Upper lobe of right lung (tissue), 1 donor: Measurements from ENCODE around the gene SLC10A3. TPM values are rescaled to one million over a fixed set of nuclear protein-coding genes. Genes with fewer than 3 reads are reported as not detected.

Source experiments
- ATAC-seq: fragments of 200-7000 bp; cut with Tn5 transposase; one replicate; pipeline ENCODE4 v1.9.1; 2020; ENCODE audit warnings: mild to moderate bottlenecking, moderate library complexity
- DNase-seq: peaks from one replicate; pipeline ENCODE4 v3.0.0-alpha.2; 2020
- H3K27ac ChIP-seq: fragments of 200-600 bp; one replicate; pipeline ENCODE4 v1.8.0; 2022
- H3K27me3 ChIP-seq: fragments of 200-600 bp; one replicate; pipeline ENCODE4 v1.8.0; 2022; ENCODE audit warnings: mild to moderate bottlenecking
- H3K36me3 ChIP-seq: fragments of 200-600 bp; one replicate; pipeline ENCODE4 v1.8.0; 2022
- H3K4me1 ChIP-seq: fragments of 200-600 bp; one replicate; pipeline ENCODE4 v1.8.0; 2022
- H3K4me3 ChIP-seq: fragments of 200-600 bp; one replicate; pipeline ENCODE4 v1.8.0; 2022; ENCODE audit warnings: mild to moderate bottlenecking
- H3K9me3 ChIP-seq: fragments of 200-600 bp; one replicate; pipeline ENCODE4 v1.8.0; 2022
- CTCF ChIP-seq: fragments of 200-600 bp; IDR thresholded peaks from one replicate; pipeline ENCODE4 v1.8.0; 2022; ENCODE audit warnings: antibody characterized with exemption
- intact Hi-C: fragments of 100-400 bp; cut with DNase I; formaldehyde crosslinking; loops from one replicate; pipeline ENCODE4 v1.11.0; 2022
- total RNA-seq: library from RNA; stranded (reverse); fragmentation: NEBNext Ultra II Directional; extraction: Animal tissue kit (Norgen Biotek cat#: 25700); gene quantifications from one replicate; pipeline ENCODE4 v1.2.1, GENCODE V29; 2021
- donor health status: DM: no; HTN: yes; CAD: no; lungs with severe emphysema.

Gene SLC10A3
- total RNA-seq, 1 donor from 2014 or later, result 23.7 TPM

DNA sequence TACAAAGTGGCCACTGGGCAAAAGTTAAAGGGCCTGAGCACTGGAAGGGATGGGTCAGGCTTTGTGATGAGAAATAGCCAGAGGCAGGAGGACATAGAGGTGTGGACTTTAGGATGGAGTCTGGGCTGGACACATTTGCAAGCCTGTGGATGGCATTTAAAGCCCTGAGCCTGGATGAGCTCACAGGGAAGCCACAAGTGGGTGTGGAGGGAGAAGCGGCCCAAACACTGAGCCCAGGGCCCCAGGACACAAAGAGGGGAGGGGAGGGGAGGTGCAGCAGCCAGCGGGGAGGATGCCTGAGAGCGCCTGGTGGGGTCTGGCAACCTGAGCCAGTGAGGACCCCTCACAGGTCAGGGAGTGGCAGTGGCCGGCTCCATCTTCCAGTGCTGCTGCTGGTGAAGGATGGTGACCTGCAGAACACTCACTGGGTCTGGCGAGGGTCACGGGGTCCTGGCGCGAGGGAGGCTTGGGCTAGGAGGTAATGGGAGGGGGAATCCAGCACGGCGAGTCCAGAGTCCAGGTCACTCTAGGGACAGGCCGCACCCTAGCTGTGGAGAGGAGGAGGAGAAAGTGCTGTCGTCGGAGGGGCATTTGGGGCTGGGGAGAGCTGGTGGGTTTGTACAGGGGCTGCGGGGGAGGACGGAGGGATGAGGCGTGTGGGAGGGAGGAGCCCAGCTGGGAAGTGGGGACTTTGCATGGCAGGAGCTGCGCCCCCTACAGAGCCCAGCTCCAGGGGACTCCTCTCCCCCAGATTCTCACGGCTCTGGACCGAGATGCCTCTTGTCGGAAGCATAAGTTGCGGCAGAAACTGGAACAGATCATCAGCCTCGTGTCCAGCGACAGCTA is 18.4 kb downstream of the SLC10A3 start:
- Histone ChIP-seq H3K9me3 (no peaks in the 10 kb centered on the region), H3K4me1 (no peaks in the 10 kb centered on the region), H3K27me3 (no peaks in the 10 kb centered on the region), H3K4me3 (no peak overlapping the region), H3K36me3 (peaks cover 5% of the 10 kb centered on the region), H3K27ac (no peak overlapping the region)
- no peak for TF ChIP-seq CTCF
- intact Hi-C loops, result no loop called here
- ATAC-seq (no peak), DNase-seq (no peak)

GRCh38 chrX:154470914-154471568 is 19.4 kb downstream of the SLC10A3 start:
- intact Hi-C loops, result no loop called here
- Histone ChIP-seq H3K36me3 (peaks cover 5% of the 10 kb centered on the region), H3K4me3 (no peak overlapping the region)

GRCh38 chrX:154470434-154470833 is 20.0 kb downstream of the SLC10A3 start:
- DNase-seq (no peak), ATAC-seq (no peak)
- H3K4me3 ChIP-seq, result no peak overlapping the region
- no peaks in the 10 kb centered on the region for H3K4me1 ChIP-seq
- H3K27ac ChIP-seq, result no peak overlapping the region
- H3K9me3 ChIP-seq, result no peaks in the 10 kb centered on the region
- no peaks in the 10 kb centered on the region for H3K27me3 ChIP-seq
- no peak for TF ChIP-seq CTCF
- intact Hi-C loops, result no loop called here
- peaks cover 5% of the 10 kb centered on the region for H3K36me3 ChIP-seq

More at GRCh38 chrX:154470914-154471568, 19.4 kb downstream of the SLC10A3 start:
- no peak for ATAC-seq
- Histone ChIP-seq H3K4me1 (no peaks in the 10 kb centered on the region), H3K27me3 (no peaks in the 10 kb centered on the region), H3K27ac (no peak overlapping the region), H3K9me3 (no peaks in the 10 kb centered on the region)
- TF ChIP-seq CTCF, result no peak
- DNase-seq, result no peak

DNA sequence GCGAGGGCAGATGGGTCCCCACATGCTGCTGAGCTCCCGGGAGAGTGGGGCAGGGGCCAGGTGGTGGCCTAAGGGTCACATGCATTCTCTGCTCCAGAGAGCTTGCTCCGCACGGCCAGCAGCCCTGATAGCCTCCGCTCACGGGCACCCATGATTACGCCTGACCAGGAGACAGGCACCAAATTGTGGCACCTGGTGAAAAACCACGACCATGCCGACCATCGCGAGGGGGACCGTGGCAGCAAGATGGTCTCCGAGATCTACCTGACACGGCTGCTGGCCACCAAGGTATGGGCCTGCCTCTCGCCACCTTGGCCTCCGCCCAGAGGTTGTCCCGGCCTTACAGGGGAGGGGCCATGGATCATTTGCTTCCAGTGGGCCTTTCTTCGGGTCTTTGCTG is 20.5 kb downstream of the SLC10A3 start:
- Histone ChIP-seq H3K36me3 (peaks cover 5% of the 10 kb centered on the region), H3K9me3 (no peaks in the 10 kb centered on the region), H3K4me3 (no peak overlapping the region), H3K27ac (no peak overlapping the region), H3K27me3 (no peaks in the 10 kb centered on the region), H3K4me1 (no peaks in the 10 kb centered on the region)
- DNase-seq (no peak), ATAC-seq (no peak)
- intact Hi-C loops, result no loop called here
- TF ChIP-seq CTCF, result no peak

DNA sequence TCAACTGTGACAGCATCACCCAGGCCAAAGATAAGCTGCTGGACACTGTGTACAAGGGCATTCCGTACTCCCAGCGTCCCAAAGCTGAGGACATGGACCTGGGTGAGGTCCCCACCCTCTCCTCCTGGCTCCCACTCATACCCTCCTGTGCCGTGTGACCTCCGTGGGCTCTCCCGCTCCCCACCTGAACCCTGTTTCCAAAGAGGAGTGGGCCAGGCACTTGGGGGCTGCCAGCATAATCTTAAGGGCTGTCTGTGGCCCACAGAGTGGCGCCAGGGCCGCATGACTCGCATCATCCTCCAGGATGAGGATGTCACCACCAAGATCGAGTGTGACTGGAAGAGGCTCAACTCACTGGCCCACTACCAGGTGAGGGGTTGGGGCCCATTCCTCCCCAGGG is 21.3 kb downstream of the SLC10A3 start:
- H3K36me3 ChIP-seq, result peaks cover 5% of the 10 kb centered on the region
- intact Hi-C loops, result no loop called here
- no peaks in the 10 kb centered on the region for H3K27me3 ChIP-seq
- H3K27ac ChIP-seq, result no peak overlapping the region
- DNase-seq (no peak), ATAC-seq (no peak)
- no peaks in the 10 kb centered on the region for H3K9me3 ChIP-seq
- H3K4me1 ChIP-seq, result no peaks in the 10 kb centered on the region
- no peak for TF ChIP-seq CTCF
- no peak overlapping the region for H3K4me3 ChIP-seq
